NCI-H1436 (cell line): ENCODE measurements around the gene ARHGEF26.
"Not testable (repeated sequence)": the region's sequence is repeated elsewhere in the genome, so short reads cannot be mapped to it uniquely, and the experiment has no call there.

Experiments
- DNase-seq: peaks from one replicate; lab custom pipeline; 2025; lab: John Stamatoyannopoulos, UW

ARHGEF26 gene

GRCh38 chr3:154120961-154121700 lies at the start of gene ARHGEF26:
ARHGEF26 (plus strand) TSS chr3:154121390; CDS start chr3:154121993, 603 bp downstream.
- DNase-seq, result peak; percentile 89

- no peak for DNase-seq
Observed at GRCh38 chr3:154074966-154075365, 46.2 kb upstream of the ARHGEF26 start.

DNA sequence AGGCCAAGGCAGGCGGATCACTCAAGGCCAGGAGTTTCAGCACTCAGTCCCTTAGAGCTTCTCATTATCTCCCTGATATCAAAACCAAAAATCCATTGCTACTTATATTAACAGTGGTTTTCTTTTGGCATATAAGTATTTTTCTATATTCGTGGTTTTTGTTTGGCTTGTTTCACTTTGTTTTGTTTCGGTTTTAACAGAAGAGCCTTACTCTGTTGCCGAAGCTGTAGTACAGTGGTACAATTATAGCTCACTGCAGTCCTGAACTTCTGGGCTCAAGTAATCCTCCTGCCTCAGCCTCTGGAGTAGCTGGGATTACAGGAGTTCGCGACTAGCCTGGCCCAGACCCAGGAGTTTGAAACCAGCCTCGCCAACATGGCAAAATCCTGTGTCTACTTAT lies 42.5 kb upstream of the ARHGEF26 start:
- DNase-seq, result no peak

GRCh38 chr3:154081305-154081704 lies 39.9 kb upstream of the ARHGEF26 start:
- no peak for DNase-seq

DNA sequence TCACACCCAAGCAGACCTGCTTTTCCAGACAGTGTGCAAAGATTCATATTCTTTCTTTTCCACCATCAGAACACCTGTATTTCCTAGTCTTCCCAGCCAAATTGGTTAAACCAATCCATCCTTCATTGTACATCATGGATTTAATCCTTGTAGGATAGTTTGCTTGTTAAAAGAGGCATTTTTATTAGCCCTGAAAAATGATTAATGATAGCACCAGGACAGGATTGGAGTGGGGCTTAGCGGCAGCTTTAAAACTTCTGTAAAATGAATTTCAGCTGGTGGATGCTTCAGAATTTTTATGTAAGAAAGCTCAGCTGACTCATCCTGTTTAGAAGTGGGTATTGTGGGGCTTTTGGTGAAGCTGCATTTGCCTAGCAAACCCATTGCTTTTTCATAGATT lies 36.1 kb upstream of the ARHGEF26 start:
- no peak for DNase-seq

GRCh38 chr3:154085799-154086198 lies 35.4 kb upstream of the ARHGEF26 start:
- no peak for DNase-seq

DNA sequence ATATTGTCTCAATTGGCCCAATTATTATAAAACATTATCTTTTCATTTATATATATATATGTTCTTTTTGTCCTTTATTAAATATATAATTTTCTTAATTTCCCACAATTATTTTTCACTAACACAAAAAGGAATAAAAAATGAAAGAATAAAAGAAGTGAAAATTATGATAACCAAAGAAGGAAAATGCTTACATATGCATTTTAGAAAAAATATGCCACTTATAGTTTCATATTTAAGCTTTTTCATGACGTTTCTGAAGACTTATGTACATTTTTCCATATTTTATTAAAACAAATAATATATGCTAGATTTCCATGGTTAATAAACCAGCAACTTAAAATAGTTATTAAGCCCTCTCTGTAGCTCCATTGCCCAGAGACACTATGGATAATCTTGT lies 34.9 kb upstream of the ARHGEF26 start:
- DNase-seq, result no peak

- not testable (repeated sequence) for DNase-seq
Observed at GRCh38 chr3:154087756-154088480, 33.3 kb upstream of the ARHGEF26 start.

DNA sequence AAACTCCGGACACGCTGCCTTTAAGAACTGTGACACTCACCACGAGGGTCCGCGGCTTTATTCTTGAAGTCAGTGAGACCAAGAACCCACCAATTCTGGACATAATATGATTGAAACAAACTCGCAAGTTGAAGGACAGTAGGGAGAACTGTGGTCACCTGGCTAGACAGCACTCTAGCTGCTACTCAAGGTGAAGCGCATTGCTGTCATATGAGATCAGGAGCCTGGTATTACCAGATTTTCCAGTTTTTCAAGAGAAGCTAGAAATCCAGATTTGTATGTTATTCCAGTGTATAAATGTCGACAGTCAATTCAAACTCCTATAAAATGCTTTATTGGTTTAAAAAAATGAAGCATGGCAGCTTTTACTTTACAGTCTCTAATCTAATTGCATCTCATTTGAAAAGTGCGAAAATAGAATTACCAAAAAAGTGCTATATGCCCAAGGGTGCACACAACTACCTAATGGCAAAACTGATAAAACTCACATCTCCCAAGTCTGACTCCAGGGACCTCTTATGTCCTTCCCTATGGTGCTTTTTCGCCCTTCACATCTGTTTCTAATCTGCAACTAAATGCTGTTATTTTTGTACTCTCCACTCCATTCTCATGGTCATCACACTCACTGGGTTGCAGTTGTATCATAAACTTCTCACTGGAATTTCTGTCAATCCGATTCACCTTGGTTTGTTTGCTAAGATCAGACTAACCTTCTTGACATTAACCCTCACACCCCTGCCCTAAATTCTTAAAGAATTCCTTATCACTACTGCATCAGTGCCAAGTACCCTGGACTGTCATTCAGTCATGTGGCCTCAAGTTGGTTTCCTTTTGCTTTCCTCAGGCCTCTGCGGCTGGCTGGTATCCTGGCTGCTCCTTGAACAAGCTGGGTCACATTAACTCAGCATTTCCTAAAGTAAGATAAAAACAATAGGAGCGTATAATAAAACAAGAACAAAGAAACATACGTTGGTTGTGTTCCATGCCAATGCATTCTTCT lies 31.5 kb upstream of the ARHGEF26 start:
- no peak for DNase-seq

DNA sequence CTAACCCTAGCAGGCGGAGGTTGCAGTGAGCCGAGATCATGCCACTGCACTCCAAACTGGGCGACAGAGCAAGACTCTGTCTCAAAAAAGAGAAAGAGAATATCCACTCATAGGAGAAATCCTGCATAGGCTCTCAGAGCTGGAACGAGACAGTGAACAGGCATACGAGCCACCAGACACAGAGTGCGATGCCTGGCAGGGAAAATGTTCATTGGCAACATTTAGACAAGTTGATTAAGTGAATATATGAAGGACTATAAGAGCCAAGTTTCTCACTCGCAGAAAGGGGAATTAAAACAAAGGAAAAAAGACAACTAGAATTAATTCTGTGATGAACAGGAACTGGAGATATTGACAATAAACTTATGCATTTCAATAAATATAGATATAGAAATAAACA lies 27.1 kb upstream of the ARHGEF26 start:
- DNase-seq, result no peak

DNA sequence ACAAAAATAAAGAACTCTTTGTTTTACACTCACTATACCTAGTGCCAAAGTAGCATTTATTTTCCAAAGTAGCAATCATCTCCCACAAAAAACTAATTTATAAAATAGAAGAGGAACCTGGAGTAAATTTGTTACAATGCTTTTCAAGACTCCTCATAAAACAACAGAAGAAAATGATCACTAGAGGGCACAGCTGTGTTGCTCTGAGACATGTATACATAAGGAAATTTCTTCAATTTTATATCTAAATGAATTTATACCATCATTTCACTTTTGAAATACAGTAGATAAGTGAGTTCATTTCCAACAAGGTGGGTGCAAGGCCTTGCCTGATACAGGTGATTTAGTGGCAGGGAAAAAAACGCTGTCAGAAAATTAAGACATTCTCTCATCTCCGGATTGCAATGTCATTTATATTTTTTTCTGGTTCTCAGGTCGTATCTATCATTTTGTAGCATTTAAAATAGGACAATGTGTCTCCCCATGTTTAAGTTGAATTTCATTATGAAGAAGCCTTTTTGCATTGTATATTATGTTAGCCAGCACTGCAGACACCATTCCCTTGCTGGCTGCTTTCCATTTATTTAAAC lies 25.3 kb upstream of the ARHGEF26 start:
- DNase-seq, result peak; percentile 22

DNA sequence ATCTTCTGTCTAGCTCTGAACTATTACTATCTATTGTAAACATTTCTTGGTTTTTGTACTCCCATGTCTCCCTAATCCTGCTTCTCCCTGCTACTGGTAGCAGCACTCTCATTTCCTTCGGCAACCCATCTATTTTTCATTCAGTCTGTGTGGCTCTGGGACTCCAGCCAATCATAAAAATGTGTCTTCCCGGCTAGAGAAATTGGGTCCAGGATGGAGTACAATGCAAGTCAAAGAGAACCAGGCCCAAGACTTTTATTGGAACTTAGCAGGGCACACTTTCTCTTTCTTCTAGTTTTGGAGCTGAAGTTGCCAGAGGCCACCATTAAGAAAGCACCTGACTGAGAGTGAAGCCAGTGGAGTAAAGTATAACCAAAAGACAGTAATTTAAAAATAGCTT lies 22.8 kb upstream of the ARHGEF26 start:
- DNase-seq, result no peak

DNA sequence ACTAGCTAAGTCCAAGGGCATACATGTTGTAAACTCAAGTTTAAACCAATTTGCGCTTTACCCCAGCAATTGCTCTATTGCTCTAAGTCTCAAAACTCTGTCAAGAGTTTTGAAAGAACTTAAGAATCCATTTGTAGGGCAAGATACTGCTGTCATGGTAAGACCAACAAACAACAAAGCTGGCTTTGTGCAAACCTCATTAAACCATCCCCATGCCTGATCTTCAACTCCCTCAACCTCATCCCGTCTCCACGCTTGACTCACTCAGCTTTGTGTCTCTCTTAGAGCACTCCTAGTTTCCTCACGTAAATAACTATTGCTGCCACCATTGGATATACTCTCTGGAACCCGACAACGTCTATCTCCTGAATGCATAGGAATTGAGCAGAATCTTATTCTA lies 20.6 kb upstream of the ARHGEF26 start:
- no peak for DNase-seq

- DNase-seq, result no peak
Observed at GRCh38 chr3:154101250-154101649, 19.9 kb upstream of the ARHGEF26 start.

DNA sequence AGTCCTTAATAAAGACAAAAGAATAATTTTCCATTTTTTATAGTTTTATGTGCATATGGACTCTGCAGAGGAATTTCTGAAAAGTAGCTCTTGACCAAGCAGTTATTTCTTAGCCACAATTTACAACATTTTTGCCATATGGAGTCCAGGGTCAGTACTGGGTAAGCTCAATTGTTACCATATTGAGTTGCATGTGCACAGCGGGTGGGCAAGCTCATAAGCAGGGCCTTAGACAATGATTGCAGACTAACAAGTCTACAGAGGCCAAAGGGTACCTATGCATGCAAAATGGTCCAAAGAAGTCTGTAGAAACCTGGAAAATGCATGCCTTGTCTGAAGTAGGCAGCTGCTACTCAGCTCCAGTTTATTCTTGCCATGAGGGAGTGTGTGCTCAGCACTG lies 19.0 kb upstream of the ARHGEF26 start:
- no peak for DNase-seq

DNA sequence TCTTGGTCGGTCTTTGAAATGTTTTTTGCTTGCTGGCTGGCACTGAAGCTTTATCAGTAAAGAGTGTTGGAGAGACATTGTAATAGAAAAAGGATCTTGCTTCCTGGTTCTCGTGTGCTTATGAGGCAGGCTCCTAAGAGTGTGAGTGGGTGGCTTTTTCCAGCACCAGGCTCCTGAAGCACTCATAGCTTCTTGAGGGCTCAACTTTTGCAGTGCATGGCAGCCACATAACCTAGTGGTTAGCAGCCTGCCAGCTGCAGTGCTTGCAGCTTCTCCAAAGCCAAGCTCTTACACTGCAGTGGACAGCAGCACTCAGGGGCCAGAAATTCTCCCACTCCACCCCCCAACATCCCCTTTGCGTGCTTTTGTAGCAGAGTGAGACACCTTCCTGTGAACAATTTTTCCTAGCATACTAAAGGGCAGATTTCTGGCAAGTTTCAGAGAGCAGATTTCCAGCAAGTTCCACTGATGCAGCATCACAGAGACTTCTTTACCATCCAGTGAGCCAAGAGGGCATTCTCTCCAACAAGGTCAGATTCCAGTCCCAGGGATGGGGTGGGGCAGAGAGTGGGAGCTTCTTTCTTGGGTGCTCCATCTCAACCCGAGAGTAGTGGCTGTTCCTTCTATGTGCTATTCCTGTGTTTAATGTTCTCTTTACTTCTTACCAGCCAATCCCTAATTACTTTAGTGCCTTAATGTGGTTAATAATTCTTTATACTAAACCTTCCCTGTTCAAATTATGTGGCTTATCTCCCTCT lies 15.8 kb upstream of the ARHGEF26 start:
- no peak for DNase-seq

GRCh38 chr3:154111365-154111935 lies 9.7 kb upstream of the ARHGEF26 start:
- no peak for DNase-seq

DNA sequence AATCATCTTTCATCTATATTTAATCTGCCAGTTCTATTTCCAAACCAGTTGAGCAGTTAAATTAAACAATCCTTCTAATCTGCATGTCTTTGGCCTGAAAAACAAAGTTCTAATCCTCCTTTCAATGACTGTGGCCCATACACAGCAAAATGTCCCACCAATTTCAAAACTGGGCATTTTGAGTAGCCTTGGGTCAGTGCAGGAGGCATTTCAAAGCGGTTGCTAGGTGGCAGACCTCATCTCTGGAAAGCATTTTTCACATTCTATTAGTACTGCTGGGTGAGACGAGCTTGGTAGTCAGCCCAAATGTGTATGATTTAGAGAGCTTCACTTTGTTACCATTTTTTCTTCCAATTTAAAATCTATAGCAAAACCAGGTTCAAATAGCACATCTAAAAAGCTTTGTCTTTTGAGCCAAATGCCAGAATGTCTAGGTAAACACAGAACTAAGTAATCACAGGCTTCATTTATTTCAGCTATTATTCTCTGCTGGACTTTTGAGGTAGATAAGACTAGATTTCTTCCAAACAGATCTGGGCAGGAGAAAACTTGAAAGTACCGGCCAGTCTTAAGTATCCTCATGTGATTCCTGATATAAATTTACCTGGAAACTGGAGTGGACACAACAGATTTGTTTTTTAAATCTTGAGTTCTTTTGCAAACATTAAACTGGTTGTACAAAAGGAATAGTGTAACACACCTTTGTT lies 8.9 kb upstream of the ARHGEF26 start:
- DNase-seq, result no peak

DNA sequence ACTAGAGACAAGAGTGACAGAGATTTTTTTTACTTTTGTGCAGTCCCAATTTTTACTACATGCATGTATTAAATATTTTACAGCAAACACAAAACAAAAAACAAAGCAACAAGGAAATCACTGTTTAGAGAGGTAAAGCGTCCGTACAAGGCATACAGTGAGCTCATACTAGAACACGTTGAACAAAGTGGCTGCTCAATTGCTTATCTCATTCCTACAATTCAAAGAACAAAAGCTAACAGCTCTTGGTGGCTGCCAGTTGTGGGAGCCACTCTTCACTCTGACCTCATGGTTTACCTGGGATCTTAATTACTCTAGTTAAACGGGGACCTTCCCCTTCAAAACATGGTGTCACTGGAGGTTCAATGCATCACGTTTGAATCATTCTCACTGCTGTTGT lies 7.6 kb upstream of the ARHGEF26 start:
- no peak for DNase-seq

GRCh38 chr3:154115332-154115731 lies 5.9 kb upstream of the ARHGEF26 start:
- DNase-seq, result no peak
